H1 (cell line): ENCODE results near the gene ING1. TPM values are rescaled to one million over a fixed set of nuclear protein-coding genes. Genes with fewer than 3 reads are reported as not detected.
A peak's percentile ranks its signal among the peaks of the same experiment; 100 is the strongest.

Experiments used
- CTCF ChIA-PET: fragments of 300-600 bp; sonication (Branson Sonifier 250); formaldehyde crosslinking; loops from one replicate; lab custom pipeline; 2021; ENCODE audit not compliant: partially characterized antibody; lab: Charles Lee
- POLR2A ChIA-PET: fragments of 300-600 bp; sonication (Branson Sonifier 250); formaldehyde crosslinking; loops from one replicate; lab custom pipeline; 2021; ENCODE audit warnings: inconsistent platforms; ENCODE audit not compliant: partially characterized antibody; lab: Charles Lee
- DNase-seq, 2 experiments: peaks; one replicate each; pipeline versions ENCODE4 v3.0.0 to v3.0.0-alpha.2; 2010 to 2022; ENCODE audit warnings: low spot score in 2 of 2, low read depth in 1 of 2, mixed read lengths in 1 of 2
- FAIRE-seq: peaks from 2 replicates; lab custom pipeline; 2011; peaks lifted over from hg19 to GRCh38; lab: Jason Lieb, UNC
- H2AFZ ChIP-seq: 2 replicates; pipeline ENCODE4 v1.8.1; 2012; ENCODE audit warnings: low read length, inconsistent platforms
- H2AK5ac ChIP-seq: 2 replicates; pipeline ENCODE4 v1.6.1; 2013; ENCODE audit warnings: low read depth, low read length
- H2BK120ac ChIP-seq: replicated peaks from 2 replicates; pipeline ENCODE3; 2013; ENCODE audit warnings: low read depth, low read length, inconsistent platforms
- H2BK12ac ChIP-seq: 2 replicates; pipeline ENCODE4 v1.6.1; 2013; ENCODE audit warnings: low read depth, low read length
- H2BK15ac ChIP-seq: 2 replicates; pipeline ENCODE4 v1.6.1; 2013; ENCODE audit warnings: low read length
- H2BK20ac ChIP-seq: 2 replicates; pipeline ENCODE4 v1.6.1; 2013; ENCODE audit warnings: low read length
- H2BK5ac ChIP-seq: 2 replicates; pipeline ENCODE4 v1.6.1; 2013; ENCODE audit warnings: low read depth, low read length
- H3K14ac ChIP-seq: 2 replicates; pipeline ENCODE4 v1.6.1; 2013; ENCODE audit warnings: inconsistent platforms; ENCODE audit not compliant: insufficient read length
- H3K18ac ChIP-seq: 2 replicates; pipeline ENCODE4 v1.6.1; 2013; ENCODE audit warnings: low read length; ENCODE audit errors: extremely low read depth
- H3K23ac ChIP-seq: 2 replicates; pipeline ENCODE4 v1.6.1; 2013; ENCODE audit warnings: inconsistent platforms; ENCODE audit not compliant: insufficient read length
- H3K23me2 ChIP-seq: 2 replicates; pipeline ENCODE4 v1.6.1; 2013; ENCODE audit warnings: low read depth, low read length
- H3K27ac ChIP-seq: 2 replicates; pipeline ENCODE4 v1.6.1; 2011; ENCODE audit warnings: low read depth, low read length, inconsistent platforms
- H3K27me3 ChIP-seq, 4 experiments: replicated peaks in 1 of 4; 1 replicate in 1 of 4; 2 replicates in 3 of 4; pipeline versions ENCODE4 v1.6.1 to v1.8.1; 2011 to 2013; ENCODE audit warnings: low read length in 3 of 4, mild to moderate bottlenecking in 3 of 4, inconsistent platforms in 2 of 4, mixed read lengths in 2 of 4, moderate library complexity in 1 of 4; ENCODE audit not compliant: control insufficient read depth in 3 of 4, insufficient read depth in 3 of 4; ENCODE audit errors: extremely low read depth in 1 of 4
- H3K36me3 ChIP-seq, 4 experiments: 2 replicates each; pipeline versions ENCODE4 v1.6.1 to v1.8.1; 2011 to 2013; ENCODE audit warnings: mild to moderate bottlenecking in 4 of 4, low read length in 3 of 4, moderate library complexity in 2 of 4, control low read depth in 1 of 4, inconsistent platforms in 1 of 4; ENCODE audit not compliant: insufficient read depth in 4 of 4, control insufficient read depth in 2 of 4
- H3K4ac ChIP-seq: replicated peaks from 2 replicates; pipeline ENCODE3; 2013; ENCODE audit warnings: low read length, low read depth, mixed read lengths, inconsistent platforms; ENCODE audit not compliant: insufficient read length
- H3K4me1 ChIP-seq, 4 experiments: replicated peaks in 1 of 4; 1 replicate in 1 of 4; 2 replicates in 3 of 4; pipeline versions ENCODE4 v1.6.1 to v1.8.1; 2011 to 2013; ENCODE audit warnings: low read length in 3 of 4, inconsistent platforms in 2 of 4, mixed read lengths in 1 of 4; ENCODE audit not compliant: insufficient read depth in 4 of 4, control insufficient read depth in 3 of 4
- H3K4me2 ChIP-seq, 2 experiments: 2 replicates each; pipeline versions ENCODE4 v1.6.1 to v1.8.1; 2011 to 2013; ENCODE audit warnings: low read depth in 2 of 2, low read length in 2 of 2, control low read depth in 1 of 2, inconsistent platforms in 1 of 2, mild to moderate bottlenecking in 1 of 2; ENCODE audit not compliant: insufficient read depth in 1 of 2
- H3K4me3 ChIP-seq, 4 experiments: fragments of 200-600, 300-600 bp in 1 of 4; sonication (generic), shearing (Covaris generic), sonication (Bioruptor Twin) in 1 of 4; 2 replicates each; pipeline versions ENCODE4 v1.5.1 to v1.8.1; 2011 to 2016; ENCODE audit warnings: low read length in 4 of 4, low read depth in 3 of 4, control low read depth in 2 of 4, inconsistent platforms in 2 of 4, mild to moderate bottlenecking in 2 of 4, mixed read lengths in 1 of 4, moderate library complexity in 1 of 4; ENCODE audit not compliant: insufficient read depth in 2 of 4; ENCODE audit errors: extremely low read depth in 1 of 4
- H3K56ac ChIP-seq: replicated peaks from 2 replicates; pipeline ENCODE3; 2013; ENCODE audit warnings: low read depth, mild to moderate bottlenecking, mixed read lengths, low read length, inconsistent platforms; ENCODE audit not compliant: insufficient read length
- H3K79me1 ChIP-seq: 2 replicates; pipeline ENCODE4 v1.6.1; 2013; ENCODE audit warnings: low read depth, low read length, control low read depth
- H3K79me2 ChIP-seq, 2 experiments: 2 replicates each; pipeline versions ENCODE4 v1.6.1 to v1.8.1; 2012 to 2013; ENCODE audit warnings: low read length in 2 of 2, mild to moderate bottlenecking in 2 of 2, inconsistent platforms in 1 of 2; ENCODE audit not compliant: insufficient read depth in 2 of 2, control insufficient read depth in 1 of 2
- H3K9ac ChIP-seq, 4 experiments: replicated peaks in 1 of 4; 1 replicate in 1 of 4; 2 replicates in 3 of 4; pipeline versions ENCODE4 v1.6.1 to v1.8.1; 2011 to 2013; ENCODE audit warnings: low read depth in 3 of 4, low read length in 3 of 4, control low read depth in 2 of 4, mild to moderate bottlenecking in 2 of 4, moderate library complexity in 2 of 4, inconsistent platforms in 1 of 4; ENCODE audit errors: extremely low read depth in 1 of 4
- H3K9me3 ChIP-seq, 2 experiments: 2 replicates each; pipeline versions ENCODE4 v1.6.1 to v1.8.1; 2012 to 2013; ENCODE audit warnings: mild to moderate bottlenecking in 2 of 2, moderate library complexity in 2 of 2, control low read depth in 1 of 2, inconsistent platforms in 1 of 2, low read depth in 1 of 2, low read length in 1 of 2, mixed read lengths in 1 of 2; ENCODE audit not compliant: insufficient read depth in 2 of 2
- H4K20me1 ChIP-seq, 2 experiments: replicated peaks in 1 of 2; 2 replicates each; pipeline versions ENCODE3 to v1.8.1; 2011 to 2013; ENCODE audit warnings: inconsistent platforms in 2 of 2, low read length in 2 of 2, mild to moderate bottlenecking in 1 of 2; ENCODE audit not compliant: insufficient read depth in 2 of 2, control insufficient read depth in 1 of 2
- H4K5ac ChIP-seq: 2 replicates; pipeline ENCODE4 v1.6.1; 2013; ENCODE audit warnings: low read length, low read depth, mixed read lengths, inconsistent platforms; ENCODE audit not compliant: insufficient read length
- H4K8ac ChIP-seq: 2 replicates; pipeline ENCODE4 v1.8.0; 2013; ENCODE audit warnings: mild to moderate bottlenecking, moderate library complexity, low read length, inconsistent platforms; ENCODE audit not compliant: insufficient read depth; ENCODE audit errors: extremely low read depth
- H4K91ac ChIP-seq: replicated peaks from 2 replicates; pipeline ENCODE3; 2013; ENCODE audit warnings: low read length, mixed read lengths, inconsistent platforms; ENCODE audit not compliant: insufficient read length
- RAD21 ChIP-seq, 2 experiments: IDR thresholded peaks in 1 of 2; conservative IDR thresholded peaks in 1 of 2; 2 replicates each; pipeline ENCODE4 v1.6.1; 2011; ENCODE audit warnings: low read depth in 2 of 2, low read length in 2 of 2, improper control_type of control experiment in 1 of 2, inconsistent platforms in 1 of 2, mild to moderate bottlenecking in 1 of 2, moderate library complexity in 1 of 2
- ZNF274 ChIP-seq: IDR thresholded peaks from 2 replicates; pipeline ENCODE4 v1.7.0; 2012; ENCODE audit warnings: low read length, borderline replicate concordance; ENCODE audit errors: extremely low read depth
- WGBS, 2 experiments: shearing (Covaris generic) in 1 of 2; methylation state at CpG; one replicate each; pipeline versions ENCODE4 v1.1.6 to v1.1.7; 2013 to 2015; ENCODE audit warnings: low lambda C conversion rate in 2 of 2, mixed read lengths in 2 of 2, inconsistent platforms in 1 of 2, low coverage in 1 of 2, missing lambda C conversion rate in 1 of 2; ENCODE audit not compliant: insufficient replicate concordance in 2 of 2, insufficient coverage in 1 of 2, insufficient read length in 1 of 2; ENCODE audit errors: extremely low coverage in 1 of 2, missing lambda C conversion rate in 1 of 2; 5-methylcytosine and 5-hydroxymethylcytosine counted together
- polyA plus RNA-seq, 7 experiments: library from polyadenylated mRNA; depleted of rRNA in 3 of 7; stranded (reverse) in 5 of 7; unstranded in 2 of 7; fragments of >200 nt in 5 of 7; fragments of 200-250 nt in 2 of 7; gene quantifications; 1 replicate in 5 of 7; 2 replicates in 1 of 7; 4 replicates in 1 of 7; pipeline versions ENCODE4 v1.2.1 to v1.2.3, GENCODE V29; 2011 to 2013; ENCODE audit warnings: missing spikeins in 2 of 7, mixed read lengths in 2 of 7
- total RNA-seq: library from RNA; stranded (reverse); fragmentation: NEBNext Ultra II Directional; extraction: Animal tissue kit (Norgen Biotek cat#: 25700); gene quantifications from 2 replicates; pipeline ENCODE4 v1.2.1, GENCODE V29; 2021

ING1 gene
- total and polyA plus RNA-seq, 2 of the 8 experiments (the other 6 are each of a cell fraction or from before 2014, with no cell fraction given): 22.3 to 26.6 TPM

DNA sequence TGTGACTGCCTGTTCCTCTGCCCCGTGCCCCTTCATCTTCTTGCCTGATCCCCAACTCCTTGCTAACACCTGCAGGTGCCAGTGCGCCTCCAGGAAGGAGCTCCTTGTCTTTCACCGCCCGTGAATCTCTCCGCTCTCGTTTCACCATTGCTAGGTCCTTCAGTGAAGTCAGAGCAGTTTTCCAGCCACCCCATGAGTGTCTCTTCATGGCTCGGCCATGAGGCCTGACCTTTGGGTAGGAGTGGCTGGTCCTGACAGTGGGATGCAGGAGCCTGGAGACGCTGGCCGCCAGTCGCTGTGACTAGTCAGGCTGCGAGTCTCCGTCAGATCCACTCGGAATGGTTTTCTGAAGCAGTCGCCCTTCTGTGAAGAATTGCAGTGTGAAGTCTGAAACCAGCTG lies 43.8 kb downstream of the ING1 start:
- H3K27ac ChIP-seq: no peak overlapping the region
- WGBS, 2 experiments: 90% methylated on average over 14 of the region's 14 CpGs; no CpG with 5 or more reads in 1 of the 2 experiments
- no peak overlapping the region for H2BK20ac ChIP-seq
- peak overlapping the region; percentile 46; the same call in 1 of the 2 replicates for H2BK15ac ChIP-seq
- no peaks in the 10 kb centered on the region for H3K27me3 ChIP-seq
- H2AFZ ChIP-seq: no peak overlapping the region
- H3K4me3 ChIP-seq: no peak overlapping the region
- no peak overlapping the region for H2BK120ac ChIP-seq
- no peak overlapping the region for H2AK5ac ChIP-seq
- no peak overlapping the region for H3K14ac ChIP-seq
- peak in 1 of 2 experiments; percentile 48 for DNase-seq
- H4K20me1 ChIP-seq: no peaks in the 10 kb centered on the region
- no peak for FAIRE-seq
- H3K23ac ChIP-seq: no peak overlapping the region
- TF ChIP-seq RAD21 (IDR thresholded peaks at IDR 0.05 in 1 of 2, conservative IDR thresholded peaks at IDR 0.05 in 1 of 2; ENCODE audit: low read depth in 2 of 2, low read length in 2 of 2) (peak; percentile 13 to 35; a peak in 2 of 4 replicates), ZNF274 (no peak)
- no peak overlapping the region for H3K56ac ChIP-seq
- H4K91ac ChIP-seq: no peak overlapping the region
- no peak overlapping the region for H4K5ac ChIP-seq
- H3K4me1 ChIP-seq: peaks cover 0 to 9% (median 2%) of the 10 kb centered on the region in 4 experiments; a peak in 5 of 7 replicates
- H2BK12ac ChIP-seq: peak overlapping the region; percentile 76; the same call in 1 of the 2 replicates
- H3K4ac ChIP-seq: no peak overlapping the region
- H3K23me2 ChIP-seq: no peaks in the 10 kb centered on the region
- H3K9me3 ChIP-seq: no peaks in the 10 kb centered on the region
- POLR2A ChIA-PET: interaction anchor here (0.7 to 1.5 kb wide), 3 partner anchors 15 to 55 kb away, joined by 3 read pairs; no protein-coding TSS in a partner anchor
- no peaks in the 10 kb centered on the region for H3K79me2 ChIP-seq
- H3K9ac ChIP-seq: no peak overlapping the region
- H3K18ac ChIP-seq: no peak overlapping the region
- no peaks in the 10 kb centered on the region for H3K36me3 ChIP-seq
- H4K8ac ChIP-seq: no peak overlapping the region
- no peaks in the 10 kb centered on the region; the same call in 1 of the 2 replicates for H3K79me1 ChIP-seq
- CTCF ChIA-PET: interaction anchor here (0.5 to 1.6 kb wide), 4 partner anchors 15 to 116 kb away, joined by 3 to 4 read pairs (median 4); no protein-coding TSS in a partner anchor
- H3K4me2 ChIP-seq: no peak overlapping the region
- no peak overlapping the region; the same call in 1 of the 2 replicates for H2BK5ac ChIP-seq
